B cell (primary cell): Measurements from ENCODE around the gene TFF2. TPM values are rescaled to one million over a fixed set of nuclear protein-coding genes. Genes with fewer than 3 reads are reported as not detected.

Experiments
- ATAC-seq: fragments of 200-7000 bp; cut with Tn5 transposase; one replicate; pipeline ENCODE4 v1.10.0; 2021; ENCODE audit warnings: low read depth, mild to moderate bottlenecking, moderate number of reproducible peaks, moderate library complexity
- CTCF ChIA-PET: fragments of 350-600 bp; sonication (Branson Sonifier 250); formaldehyde crosslinking; loops from one replicate; lab custom pipeline; 2021; ENCODE audit warnings: antibody characterized with exemption, inconsistent platforms; lab: Charles Lee
- POLR2A ChIA-PET: fragments of 350-600 bp; sonication (Branson Sonifier 250); formaldehyde crosslinking; loops from one replicate; lab custom pipeline; 2021; ENCODE audit warnings: antibody characterized with exemption; lab: Charles Lee
- DNase-seq: peaks from one replicate; pipeline ENCODE4 v3.0.0; 2013
- H2AFZ ChIP-seq: 2 replicates; pipeline ENCODE4 v1.6.1; 2012; ENCODE audit warnings: mild to moderate bottlenecking, low read depth, low read length; ENCODE audit not compliant: insufficient read depth, poor library complexity, severe bottlenecking
- H3K27ac ChIP-seq, 2 donors: 1 replicate in 1 of 2; 2 replicates in 1 of 2; pipeline ENCODE4 v1.5.1; 2012 to 2013; ENCODE audit warnings: low read length in 2 of 2, mild to moderate bottlenecking in 2 of 2, moderate library complexity in 1 of 2
- H3K27me3 ChIP-seq, 4 experiments: fragments of 200-600 bp in 1 of 4; sonication (generic) in 1 of 4; replicated peaks in 1 of 4; 1 replicate in 2 of 4; 2 replicates in 2 of 4; pipeline versions ENCODE4 v1.6.1 to v1.7.0; 2013 to 2016; ENCODE audit warnings: low read length in 3 of 4, mild to moderate bottlenecking in 2 of 4, mixed read lengths in 1 of 4, moderate library complexity in 1 of 4; ENCODE audit not compliant: insufficient read depth in 4 of 4, control insufficient read depth in 3 of 4; ENCODE audit errors: control extremely low read depth in 1 of 4
- H3K36me3 ChIP-seq, 2 experiments: replicated peaks in 1 of 2; 1 replicate in 1 of 2; 2 replicates in 1 of 2; pipeline versions ENCODE4 v1.6.1 to v1.7.1; 2013; ENCODE audit warnings: low read length in 1 of 2; ENCODE audit not compliant: insufficient read depth in 2 of 2, control insufficient read depth in 1 of 2; ENCODE audit errors: control extremely low read depth in 1 of 2, extremely low read depth in 1 of 2
- H3K4me1 ChIP-seq, 2 donors: fragments of 200-600 bp in 1 of 2; sonication (generic) in 1 of 2; 1 replicate in 1 of 2; 2 replicates in 1 of 2; pipeline versions ENCODE4 v1.5.1 to v1.6.1; 2013 to 2017; ENCODE audit warnings: low read length in 2 of 2; ENCODE audit not compliant: control insufficient read depth in 2 of 2, insufficient read depth in 2 of 2
- H3K4me2 ChIP-seq: replicated peaks from 2 replicates; pipeline ENCODE3; 2012; ENCODE audit warnings: mild to moderate bottlenecking, low read depth, low read length; ENCODE audit not compliant: poor library complexity, severe bottlenecking
- H3K4me3 ChIP-seq, 5 experiments: fragments of 200-600 bp in 1 of 5; sonication (generic) in 1 of 5; 1 replicate in 3 of 5; 2 replicates in 2 of 5; pipeline versions ENCODE4 v1.5.1 to v1.7.0; 2011 to 2016; ENCODE audit warnings: low read length in 4 of 5, mild to moderate bottlenecking in 4 of 5, low read depth in 2 of 5, control low read depth in 1 of 5, moderate library complexity in 1 of 5; ENCODE audit not compliant: insufficient read depth in 1 of 5; ENCODE audit errors: control extremely low read depth in 1 of 5, extremely low read depth in 1 of 5
- H3K79me2 ChIP-seq: fragments of 200-600 bp; sonication (generic); one replicate; pipeline ENCODE4 v1.6.0; 2016; ENCODE audit warnings: low read length; ENCODE audit not compliant: control insufficient read depth, insufficient read depth
- H3K9ac ChIP-seq: fragments of 200-600 bp; sonication (generic); 2 replicates; pipeline ENCODE4 v1.6.1; 2017; ENCODE audit warnings: mild to moderate bottlenecking, low read length, moderate library complexity
- H3K9me3 ChIP-seq, 3 donors: one replicate each; pipeline versions ENCODE4 v1.6.1 to v1.7.1; 2013; ENCODE audit warnings: low read length in 2 of 3; ENCODE audit not compliant: control insufficient read depth in 2 of 3, insufficient read depth in 1 of 3; ENCODE audit errors: control extremely low read depth in 1 of 3
- H4K20me1 ChIP-seq: 2 replicates; pipeline ENCODE4 v1.6.0; 2012; ENCODE audit warnings: mild to moderate bottlenecking, low read length; ENCODE audit not compliant: insufficient read depth, control insufficient read depth, poor library complexity, severe bottlenecking
- H3K27ac Mint-ChIP-seq: one replicate; pipeline ENCODE4 v1.8.0; 2021; ENCODE audit warnings: mixed read lengths
- H3K27me3 Mint-ChIP-seq: one replicate; pipeline ENCODE4 v1.8.0; 2021; ENCODE audit warnings: mixed read lengths
- H3K4me1 Mint-ChIP-seq: one replicate; pipeline ENCODE4 v1.8.0; 2021; ENCODE audit warnings: mixed read lengths
- H3K4me3 Mint-ChIP-seq: one replicate; pipeline ENCODE4 v1.8.0; 2021; ENCODE audit warnings: mixed read lengths
- H3K9me3 Mint-ChIP-seq: one replicate; pipeline ENCODE4 v1.8.0; 2022; ENCODE audit warnings: mixed read lengths; ENCODE audit not compliant: insufficient read depth
- CTCF ChIP-seq: fragments of 200-600 bp; IDR thresholded peaks from one replicate; pipeline ENCODE4 v1.8.0; 2022; ENCODE audit warnings: antibody characterized with exemption, mild to moderate bottlenecking
- EZH2 ChIP-seq: IDR thresholded peaks from 2 replicates; pipeline ENCODE4 v1.6.1; 2012; ENCODE audit warnings: borderline replicate concordance, low read depth, mild to moderate bottlenecking, moderate library complexity, low read length; ENCODE audit not compliant: insufficient read depth, poor library complexity, severe bottlenecking
- WGBS: methylation state at CpG from one replicate; pipeline ENCODE4 v1.1.5; 2013; ENCODE audit warnings: missing lambda C conversion rate; ENCODE audit not compliant: insufficient coverage; 5-methylcytosine and 5-hydroxymethylcytosine counted together
- intact Hi-C: fragments of 100-400 bp; cut with micrococcal nuclease; formaldehyde crosslinking; loops from one replicate; pipeline ENCODE4 v1.10.0; 2022
- polyA plus RNA-seq: library from polyadenylated mRNA; depleted of rRNA; stranded (reverse); fragments of >200 nt; gene quantifications from 2 replicates; pipeline ENCODE4 v1.2.3, GENCODE V29; 2012
- total RNA-seq, 2 donors: library from RNA; stranded (reverse); fragments of 120-200 nt in 1 of 2; gene quantifications; 1 replicate in 1 of 2; 2 replicates in 1 of 2; pipeline versions ENCODE4 v1.2.3 to v1.2.4, GENCODE V29; 2013 to 2022

The TFF2 gene
- total and polyA plus RNA-seq, 2 donors (not counting 1 experiment from before 2014, with no cell fraction given): not detected

- no peaks in the 10 kb centered on the region for H4K20me1 ChIP-seq
- no peaks in the 10 kb centered on the region for H3K36me3 ChIP-seq
- Mint-ChIP-seq H3K4me1 (peaks cover 10% of the 10 kb centered on the region), H3K4me3 (no peak overlapping the region), H3K27me3 (peaks cover 12% of the 10 kb centered on the region), H3K27ac (no peak overlapping the region), H3K9me3 (no peaks in the 10 kb centered on the region)
- WGBS: 63% methylated on average over 1 of the region's 3 CpGs
- ATAC-seq (no peak), DNase-seq (no peak)
- H3K9me3 ChIP-seq: peaks cover 0 to 9% (median 0%) of the 10 kb centered on the region in 3 donors
- no peak overlapping the region for H3K9ac ChIP-seq
- ChIA-PET CTCF (no interaction called here), POLR2A (no interaction called here)
- TF ChIP-seq CTCF (no peak), EZH2 (no peak)
- no peak overlapping the region for H2AFZ ChIP-seq
- no peaks in the 10 kb centered on the region for H3K79me2 ChIP-seq
- H3K4me2 ChIP-seq: no peak overlapping the region
- peaks cover 0 to 17% (median 0%) of the 10 kb centered on the region in 4 experiments for H3K27me3 ChIP-seq
- intact Hi-C loops: no loop called here
- no peak overlapping the region for H3K27ac ChIP-seq
- H3K4me1 ChIP-seq: peaks cover 9 to 12% of the 10 kb centered on the region in 2 donors
- H3K4me3 ChIP-seq: no peak overlapping the region
Observed at GRCh38 chr21:42375966-42376337, 25.2 kb upstream of the TFF2 start.

- Histone ChIP-seq H3K4me1 (peaks cover 9 to 12% of the 10 kb centered on the region in 2 donors), H3K27ac (no peak overlapping the region), H3K9ac (no peak overlapping the region), H3K4me3 (no peak overlapping the region), H3K4me2 (no peak overlapping the region), H3K79me2 (no peaks in the 10 kb centered on the region), H4K20me1 (no peaks in the 10 kb centered on the region), H2AFZ (no peak overlapping the region), H3K36me3 (no peaks in the 10 kb centered on the region), H3K27me3 (peaks cover 0 to 17% (median 0%) of the 10 kb centered on the region in 4 experiments), H3K9me3 (peaks cover 0 to 7% (median 0%) of the 10 kb centered on the region in 3 donors)
- H3K4me3 Mint-ChIP-seq: no peak overlapping the region
- no peaks in the 10 kb centered on the region for H3K9me3 Mint-ChIP-seq
- peaks cover 10% of the 10 kb centered on the region for H3K4me1 Mint-ChIP-seq
- peaks cover 17% of the 10 kb centered on the region for H3K27me3 Mint-ChIP-seq
- no peak overlapping the region for H3K27ac Mint-ChIP-seq
- DNase-seq (no peak), ATAC-seq (no peak)
- no peak for TF ChIP-seq EZH2
- TF ChIP-seq CTCF: no peak
- intact Hi-C loops: no loop called here
- WGBS: 83% methylated on average over 8 of the region's 11 CpGs
- ChIA-PET CTCF (no interaction called here), POLR2A (no interaction called here)
Observed at GRCh38 chr21:42375506-42375905, 24.7 kb upstream of the TFF2 start.
